KMS-11 (cell line): ENCODE measurements around the gene SPRYD4.

Source experiments
- H2AFZ ChIP-seq: fragments of 200-600 bp; sonication (generic); 2 replicates; pipeline ENCODE4 v1.6.1; 2016; ENCODE audit warnings: antibody characterized with exemption, mixed run types, low read depth
- H3K27ac ChIP-seq: fragments of 200-600 bp; sonication (generic); 2 replicates; pipeline ENCODE4 v1.6.1; 2016; ENCODE audit warnings: mild to moderate bottlenecking, mixed run types
- H3K27me3 ChIP-seq: fragments of 200-600 bp; sonication (generic); 2 replicates; pipeline ENCODE4 v1.6.1; 2017; ENCODE audit warnings: mild to moderate bottlenecking, low read depth, mixed run types, moderate library complexity; ENCODE audit not compliant: insufficient read depth
- H3K36me3 ChIP-seq: fragments of 200-600 bp; sonication (generic); 2 replicates; pipeline ENCODE4 v1.6.1; 2017; ENCODE audit warnings: mild to moderate bottlenecking, mixed run types; ENCODE audit not compliant: insufficient read depth
- H3K4me1 ChIP-seq: fragments of 200-600 bp; sonication (generic); 2 replicates; pipeline ENCODE4 v1.6.1; 2016; ENCODE audit warnings: mild to moderate bottlenecking, low read depth, mixed run types; ENCODE audit not compliant: poor library complexity, severe bottlenecking
- H3K4me2 ChIP-seq: fragments of 200-600 bp; sonication (generic); 2 replicates; pipeline ENCODE4 v1.7.0; 2016; ENCODE audit warnings: mild to moderate bottlenecking, mixed run types
- H3K4me3 ChIP-seq: fragments of 200-600 bp; sonication (generic); IDR thresholded peaks from 2 replicates; pipeline ENCODE4 v1.6.1; 2017; ENCODE audit warnings: low read depth, low read length, mixed read lengths; ENCODE audit not compliant: insufficient read depth
- H3K79me2 ChIP-seq: fragments of 200-600 bp; sonication (generic); 2 replicates; pipeline ENCODE4 v1.6.1; 2016; ENCODE audit warnings: low read depth, mixed run types; ENCODE audit not compliant: insufficient read depth
- H3K9ac ChIP-seq: fragments of 200-600 bp; sonication (generic); 2 replicates; pipeline ENCODE4 v1.6.1; 2016; ENCODE audit warnings: mild to moderate bottlenecking, mixed run types
- H4K20me1 ChIP-seq: fragments of 200-600 bp; sonication (generic); 2 replicates; pipeline ENCODE4 v1.6.1; 2016; ENCODE audit warnings: mild to moderate bottlenecking, mixed run types; ENCODE audit not compliant: insufficient read depth
- CTCF ChIP-seq: fragments of 200-600 bp; sonication (generic); conservative IDR thresholded peaks from 2 replicates; pipeline ENCODE4 v1.6.1; 2017; ENCODE audit warnings: low read depth, mild to moderate bottlenecking, antibody characterized with exemption, low read length, moderate library complexity, mixed read lengths

The SPRYD4 gene

GRCh38 chr12:56454557-56454956 is 13.8 kb upstream of the SPRYD4 start, which contains the start of gene MIP:
Gene MIP (minus strand): TSS chr12:56454657. CDS start chr12:56454613, 44 bp downstream.
- Histone ChIP-seq H3K27me3 (no peaks in the 10 kb centered on the region), H3K79me2 (no peaks in the 10 kb centered on the region), H3K27ac (no peak within 1 kb of the TSS), H2AFZ (no peak within 1 kb of the TSS), H3K36me3 (no peaks in the 10 kb centered on the region), H3K4me2 (no peak within 1 kb of the TSS), H3K4me1 (peaks cover 8% of the 10 kb centered on the region), H3K9ac (no peak within 1 kb of the TSS), H3K4me3 (no peak within 1 kb of the TSS), H4K20me1 (no peaks in the 10 kb centered on the region)
- TF ChIP-seq CTCF, result no peak

GRCh38 chr12:56457817-56458216 is 10.6 kb upstream of the SPRYD4 start:
- Histone ChIP-seq H3K4me3 (no peak overlapping the region), H3K9ac (no peak overlapping the region), H3K27ac (no peak overlapping the region), H3K36me3 (no peaks in the 10 kb centered on the region), H3K79me2 (no peaks in the 10 kb centered on the region), H3K4me1 (no peaks in the 10 kb centered on the region), H3K4me2 (no peak overlapping the region), H4K20me1 (no peaks in the 10 kb centered on the region), H2AFZ (no peak overlapping the region), H3K27me3 (no peaks in the 10 kb centered on the region)
- TF ChIP-seq CTCF, result no peak

GRCh38 chr12:56461235-56462159 is 6.9 kb upstream of the SPRYD4 start:
- TF ChIP-seq CTCF, result no peak
- Histone ChIP-seq H3K36me3 (no peaks in the 10 kb centered on the region), H3K4me2 (no peak overlapping the region), H3K4me3 (no peak overlapping the region), H3K27ac (no peak overlapping the region), H4K20me1 (no peaks in the 10 kb centered on the region), H3K79me2 (no peaks in the 10 kb centered on the region), H2AFZ (no peak overlapping the region), H3K4me1 (peaks cover 7% of the 10 kb centered on the region), H3K9ac (no peak overlapping the region), H3K27me3 (no peaks in the 10 kb centered on the region)

GRCh38 chr12:56462565-56462964 is 5.8 kb upstream of the SPRYD4 start:
- Histone ChIP-seq H3K4me2 (no peak overlapping the region), H2AFZ (no peak overlapping the region), H3K4me3 (no peak overlapping the region)

More at GRCh38 chr12:56462565-56462964, 5.8 kb upstream of the SPRYD4 start:
- TF ChIP-seq CTCF, result no peak
- H3K36me3 ChIP-seq, result no peaks in the 10 kb centered on the region
- H3K27me3 ChIP-seq, result no peaks in the 10 kb centered on the region
- H3K79me2 ChIP-seq, result no peaks in the 10 kb centered on the region
- H3K27ac ChIP-seq, result no peak overlapping the region
- H4K20me1 ChIP-seq, result no peaks in the 10 kb centered on the region
- H3K9ac ChIP-seq, result no peak overlapping the region
- H3K4me1 ChIP-seq, result peaks cover 11% of the 10 kb centered on the region
